Suppressor macrophage treated with lipopolysaccharide for 4 hours (primary cell): Measurements from ENCODE around the gene C10orf95.

Source experiments
- DNase-seq: peaks from one replicate; pipeline ENCODE4 v3.0.0-alpha.2; 2020

The C10orf95 gene

DNA sequence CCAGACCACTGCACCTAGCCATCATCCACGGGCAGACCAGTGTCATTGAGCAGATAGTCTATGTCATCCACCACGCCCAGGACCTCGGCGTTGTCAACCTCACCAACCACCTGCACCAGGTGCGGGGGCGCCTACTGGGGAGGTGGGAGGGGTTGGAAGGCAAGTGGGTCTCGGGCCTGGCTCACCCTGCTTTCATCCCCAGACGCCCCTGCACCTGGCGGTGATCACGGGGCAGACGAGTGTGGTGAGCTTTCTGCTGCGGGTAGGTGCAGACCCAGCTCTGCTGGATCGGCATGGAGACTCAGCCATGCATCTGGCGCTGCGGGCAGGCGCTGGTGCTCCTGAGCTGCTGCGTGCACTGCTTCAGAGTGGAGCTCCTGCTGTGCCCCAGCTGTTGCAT is 51.3 kb downstream of the C10orf95 start:
- DNase-seq: no peak
